B cell (primary cell): ENCODE data around the gene DEAF1. TPM values are rescaled to one million over a fixed set of nuclear protein-coding genes. Genes with fewer than 3 reads are reported as not detected.

Experiments
- ATAC-seq: fragments of 200-7000 bp; cut with Tn5 transposase; one replicate; pipeline ENCODE4 v1.10.0; 2021; ENCODE audit warnings: low read depth, mild to moderate bottlenecking, moderate number of reproducible peaks, moderate library complexity
- CTCF ChIA-PET: fragments of 350-600 bp; sonication (Branson Sonifier 250); formaldehyde crosslinking; loops from one replicate; lab custom pipeline; 2021; ENCODE audit warnings: antibody characterized with exemption, inconsistent platforms; lab: Charles Lee
- POLR2A ChIA-PET: fragments of 350-600 bp; sonication (Branson Sonifier 250); formaldehyde crosslinking; loops from one replicate; lab custom pipeline; 2021; ENCODE audit warnings: antibody characterized with exemption; lab: Charles Lee
- DNase-seq: peaks from one replicate; pipeline ENCODE4 v3.0.0; 2013
- H2AFZ ChIP-seq: 2 replicates; pipeline ENCODE4 v1.6.1; 2012; ENCODE audit warnings: mild to moderate bottlenecking, low read depth, low read length; ENCODE audit not compliant: insufficient read depth, poor library complexity, severe bottlenecking
- H3K27ac ChIP-seq, 2 donors: 1 replicate in 1 of 2; 2 replicates in 1 of 2; pipeline ENCODE4 v1.5.1; 2012 to 2013; ENCODE audit warnings: low read length in 2 of 2, mild to moderate bottlenecking in 2 of 2, moderate library complexity in 1 of 2
- H3K27me3 ChIP-seq, 4 experiments: fragments of 200-600 bp in 1 of 4; sonication (generic) in 1 of 4; replicated peaks in 1 of 4; 1 replicate in 2 of 4; 2 replicates in 2 of 4; pipeline versions ENCODE4 v1.6.1 to v1.7.0; 2013 to 2016; ENCODE audit warnings: low read length in 3 of 4, mild to moderate bottlenecking in 2 of 4, mixed read lengths in 1 of 4, moderate library complexity in 1 of 4; ENCODE audit not compliant: insufficient read depth in 4 of 4, control insufficient read depth in 3 of 4; ENCODE audit errors: control extremely low read depth in 1 of 4
- H3K36me3 ChIP-seq, 2 experiments: replicated peaks in 1 of 2; 1 replicate in 1 of 2; 2 replicates in 1 of 2; pipeline versions ENCODE4 v1.6.1 to v1.7.1; 2013; ENCODE audit warnings: low read length in 1 of 2; ENCODE audit not compliant: insufficient read depth in 2 of 2, control insufficient read depth in 1 of 2; ENCODE audit errors: control extremely low read depth in 1 of 2, extremely low read depth in 1 of 2
- H3K4me1 ChIP-seq, 2 donors: fragments of 200-600 bp in 1 of 2; sonication (generic) in 1 of 2; 1 replicate in 1 of 2; 2 replicates in 1 of 2; pipeline versions ENCODE4 v1.5.1 to v1.6.1; 2013 to 2017; ENCODE audit warnings: low read length in 2 of 2; ENCODE audit not compliant: control insufficient read depth in 2 of 2, insufficient read depth in 2 of 2
- H3K4me2 ChIP-seq: replicated peaks from 2 replicates; pipeline ENCODE3; 2012; ENCODE audit warnings: mild to moderate bottlenecking, low read depth, low read length; ENCODE audit not compliant: poor library complexity, severe bottlenecking
- H3K4me3 ChIP-seq, 5 experiments: fragments of 200-600 bp in 1 of 5; sonication (generic) in 1 of 5; 1 replicate in 3 of 5; 2 replicates in 2 of 5; pipeline versions ENCODE4 v1.5.1 to v1.7.0; 2011 to 2016; ENCODE audit warnings: low read length in 4 of 5, mild to moderate bottlenecking in 4 of 5, low read depth in 2 of 5, control low read depth in 1 of 5, moderate library complexity in 1 of 5; ENCODE audit not compliant: insufficient read depth in 1 of 5; ENCODE audit errors: control extremely low read depth in 1 of 5, extremely low read depth in 1 of 5
- H3K79me2 ChIP-seq: fragments of 200-600 bp; sonication (generic); one replicate; pipeline ENCODE4 v1.6.0; 2016; ENCODE audit warnings: low read length; ENCODE audit not compliant: control insufficient read depth, insufficient read depth
- H3K9ac ChIP-seq: fragments of 200-600 bp; sonication (generic); 2 replicates; pipeline ENCODE4 v1.6.1; 2017; ENCODE audit warnings: mild to moderate bottlenecking, low read length, moderate library complexity
- H3K9me3 ChIP-seq, 3 donors: one replicate each; pipeline versions ENCODE4 v1.6.1 to v1.7.1; 2013; ENCODE audit warnings: low read length in 2 of 3; ENCODE audit not compliant: control insufficient read depth in 2 of 3, insufficient read depth in 1 of 3; ENCODE audit errors: control extremely low read depth in 1 of 3
- H4K20me1 ChIP-seq: 2 replicates; pipeline ENCODE4 v1.6.0; 2012; ENCODE audit warnings: mild to moderate bottlenecking, low read length; ENCODE audit not compliant: insufficient read depth, control insufficient read depth, poor library complexity, severe bottlenecking
- H3K27ac Mint-ChIP-seq: one replicate; pipeline ENCODE4 v1.8.0; 2021; ENCODE audit warnings: mixed read lengths
- H3K27me3 Mint-ChIP-seq: one replicate; pipeline ENCODE4 v1.8.0; 2021; ENCODE audit warnings: mixed read lengths
- H3K4me1 Mint-ChIP-seq: one replicate; pipeline ENCODE4 v1.8.0; 2021; ENCODE audit warnings: mixed read lengths
- H3K4me3 Mint-ChIP-seq: one replicate; pipeline ENCODE4 v1.8.0; 2021; ENCODE audit warnings: mixed read lengths
- H3K9me3 Mint-ChIP-seq: one replicate; pipeline ENCODE4 v1.8.0; 2022; ENCODE audit warnings: mixed read lengths; ENCODE audit not compliant: insufficient read depth
- EZH2 ChIP-seq: IDR thresholded peaks from 2 replicates; pipeline ENCODE4 v1.6.1; 2012; ENCODE audit warnings: borderline replicate concordance, low read depth, mild to moderate bottlenecking, moderate library complexity, low read length; ENCODE audit not compliant: insufficient read depth, poor library complexity, severe bottlenecking
- WGBS: methylation state at CpG from one replicate; pipeline ENCODE4 v1.1.5; 2013; ENCODE audit warnings: missing lambda C conversion rate; ENCODE audit not compliant: insufficient coverage; 5-methylcytosine and 5-hydroxymethylcytosine counted together
- intact Hi-C: fragments of 100-400 bp; cut with micrococcal nuclease; formaldehyde crosslinking; loops from one replicate; pipeline ENCODE4 v1.10.0; 2022
- polyA plus RNA-seq: library from polyadenylated mRNA; depleted of rRNA; stranded (reverse); fragments of >200 nt; gene quantifications from 2 replicates; pipeline ENCODE4 v1.2.3, GENCODE V29; 2012
- total RNA-seq, 2 donors: library from RNA; stranded (reverse); fragments of 120-200 nt in 1 of 2; gene quantifications; 1 replicate in 1 of 2; 2 replicates in 1 of 2; pipeline versions ENCODE4 v1.2.3 to v1.2.4, GENCODE V29; 2013 to 2022
- TF ChIP-seq, protein P1 (sequence below): fragments of 200-600 bp; IDR thresholded peaks from one replicate; pipeline ENCODE4 v1.8.0; 2022; ENCODE audit warnings: antibody characterized with exemption, mild to moderate bottlenecking

DEAF1 gene
- total and polyA plus RNA-seq, 2 donors (not counting 1 experiment from before 2014, with no cell fraction given), result 31.8 to 53.6 TPM

GRCh38 chr11:726278-727220 lies 31.5 kb upstream of the DEAF1 start:
- Mint-ChIP-seq H3K4me1 (peaks cover 21% of the 10 kb centered on the region), H3K27me3 (peaks cover 5% of the 10 kb centered on the region), H3K4me3 (peak overlapping the region; percentile 74), H3K27ac (peak overlapping the region; percentile 41), H3K9me3 (no peaks in the 10 kb centered on the region)
- H2AFZ ChIP-seq, result peak overlapping the region; percentile 83
- no peaks in the 10 kb centered on the region for H3K79me2 ChIP-seq
- peak overlapping the region; percentile 57 for H3K9ac ChIP-seq
- ChIA-PET POLR2A (interaction anchor here (0.6 to 8.2 kb wide), 4 partner anchors 31 to 312 kb away, joined by 3 to 105 read pairs (median 4); partner anchors contain the start of genes DEAF1, HRAS, SIGIRR and TMEM80), CTCF (interaction anchor here (0.7 to 8.2 kb wide), 25 partner anchors 11 to 476 kb away, joined by 3 to 104 read pairs (median 4); partner anchors contain the start of genes DEAF1, GATD1, IRF7 and LMNTD2)
- H3K36me3 ChIP-seq, result no peaks in the 10 kb centered on the region
- TF ChIP-seq EZH2, result no peak
- TF ChIP-seq, protein P1, sequence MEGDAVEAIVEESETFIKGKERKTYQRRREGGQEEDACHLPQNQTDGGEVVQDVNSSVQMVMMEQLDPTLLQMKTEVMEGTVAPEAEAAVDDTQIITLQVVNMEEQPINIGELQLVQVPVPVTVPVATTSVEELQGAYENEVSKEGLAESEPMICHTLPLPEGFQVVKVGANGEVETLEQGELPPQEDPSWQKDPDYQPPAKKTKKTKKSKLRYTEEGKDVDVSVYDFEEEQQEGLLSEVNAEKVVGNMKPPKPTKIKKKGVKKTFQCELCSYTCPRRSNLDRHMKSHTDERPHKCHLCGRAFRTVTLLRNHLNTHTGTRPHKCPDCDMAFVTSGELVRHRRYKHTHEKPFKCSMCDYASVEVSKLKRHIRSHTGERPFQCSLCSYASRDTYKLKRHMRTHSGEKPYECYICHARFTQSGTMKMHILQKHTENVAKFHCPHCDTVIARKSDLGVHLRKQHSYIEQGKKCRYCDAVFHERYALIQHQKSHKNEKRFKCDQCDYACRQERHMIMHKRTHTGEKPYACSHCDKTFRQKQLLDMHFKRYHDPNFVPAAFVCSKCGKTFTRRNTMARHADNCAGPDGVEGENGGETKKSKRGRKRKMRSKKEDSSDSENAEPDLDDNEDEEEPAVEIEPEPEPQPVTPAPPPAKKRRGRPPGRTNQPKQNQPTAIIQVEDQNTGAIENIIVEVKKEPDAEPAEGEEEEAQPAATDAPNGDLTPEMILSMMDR, result no peak
- DNase-seq (peak; percentile 66), ATAC-seq (peak; percentile 13)
- H3K9me3 ChIP-seq, result no peaks in the 10 kb centered on the region
- 11% methylated on average over 51 of the region's 61 CpGs for WGBS
- peak overlapping the region in 4 of 5 experiments; percentile 17 to 53 (median 42) for H3K4me3 ChIP-seq
- H3K4me2 ChIP-seq, result peak overlapping the region; percentile 94
- H4K20me1 ChIP-seq, result peaks cover 9% of the 10 kb centered on the region
- H3K27me3 ChIP-seq, result peaks cover 0 to 33% (median 0%) of the 10 kb centered on the region in 4 experiments
- H3K4me1 ChIP-seq, result peaks cover 22 to 43% of the 10 kb centered on the region in 2 donors
- H3K27ac ChIP-seq, result no peak overlapping the region
- intact Hi-C loops, result loop anchor here (5.0 to 10.0 kb wide), 2 partner anchors 71 to 112 kb away; partner anchors contain the start of genes IRF7 and SLC25A22
